VCaP (cell line): ENCODE results near the gene JCAD.

Experiments used
- H3K27ac ChIP-seq: fragments of 450-650 bp; 2 replicates; pipeline ENCODE4 v1.5.1; 2017
- CTCF ChIP-seq: fragments of 450-650 bp; conservative IDR thresholded peaks from 2 replicates; pipeline ENCODE4 v1.5.1; 2017; ENCODE audit warnings: mild to moderate bottlenecking, moderate library complexity

JCAD gene

GRCh38 chr10:30081182-30081581 lies 21.8 kb upstream of the JCAD start:
- no peak for TF ChIP-seq CTCF
- H3K27ac ChIP-seq, result no peak overlapping the region

- no peak for TF ChIP-seq CTCF
- H3K27ac ChIP-seq, result no peak overlapping the region
Measured at GRCh38 chr10:30080161-30080560, 20.8 kb upstream of the JCAD start.

GRCh38 chr10:30079408-30079807 lies 20.0 kb upstream of the JCAD start:
- no peak for TF ChIP-seq CTCF
- H3K27ac ChIP-seq, result no peak overlapping the region

- H3K27ac ChIP-seq, result no peak overlapping the region
- no peak for TF ChIP-seq CTCF
Measured at GRCh38 chr10:30075481-30075880, 16.1 kb upstream of the JCAD start.

GRCh38 chr10:30074933-30075332 lies 15.5 kb upstream of the JCAD start:
- no peak overlapping the region for H3K27ac ChIP-seq
- TF ChIP-seq CTCF, result no peak

- TF ChIP-seq CTCF, result no peak
- no peak overlapping the region for H3K27ac ChIP-seq
Measured at GRCh38 chr10:30074090-30074489, 14.7 kb upstream of the JCAD start.

GRCh38 chr10:30073767-30074060 lies 14.3 kb upstream of the JCAD start:
- no peak for TF ChIP-seq CTCF
- H3K27ac ChIP-seq, result no peak overlapping the region

- no peak overlapping the region for H3K27ac ChIP-seq
- no peak for TF ChIP-seq CTCF
Measured at GRCh38 chr10:30073045-30073766, 13.8 kb upstream of the JCAD start.
